Right lobe of liver (tissue), 6 donors: ENCODE measurements around the gene SH2D7. TPM values are rescaled to one million over a fixed set of nuclear protein-coding genes. Genes with fewer than 3 reads are reported as not detected.

Source experiments
- ATAC-seq, 4 donors: fragments of 200-7000 bp; cut with Tn5 transposase; one replicate each; pipeline ENCODE4 v1.9.1; 2020; ENCODE audit warnings: mild to moderate bottlenecking in 4 of 4, moderate library complexity in 4 of 4
- DNase-seq, 3 donors: peaks; one replicate each; pipeline ENCODE4 v3.0.0-alpha.2; 2020
- H3K27ac ChIP-seq, 3 donors: fragments of 200-600 bp; one replicate each; pipeline ENCODE4 v1.8.0; 2022
- H3K27me3 ChIP-seq, 2 donors: fragments of 200-600 bp; one replicate each; pipeline ENCODE4 v1.8.0; 2022
- H3K36me3 ChIP-seq, 4 donors: fragments of 200-600 bp; sonication (generic) in 1 of 4; one replicate each; pipeline versions ENCODE4 v1.5.1 to v1.8.0; 2017 to 2022; ENCODE audit warnings: control low read depth in 1 of 4
- H3K4me1 ChIP-seq, 4 donors: fragments of 200-600 bp; sonication (generic) in 1 of 4; one replicate each; pipeline versions ENCODE4 v1.5.1 to v1.8.0; 2017 to 2022; ENCODE audit warnings: control low read depth in 1 of 4
- H3K4me3 ChIP-seq, 3 donors: fragments of 200-600 bp; one replicate each; pipeline ENCODE4 v1.8.0; 2022
- H3K9me3 ChIP-seq, 4 donors: fragments of 200-600 bp; sonication (generic) in 1 of 4; one replicate each; pipeline versions ENCODE4 v1.5.1 to v1.8.0; 2017 to 2022; ENCODE audit warnings: control low read depth in 1 of 4
- CTCF ChIP-seq, 4 donors: fragments of 200-600 bp in 3 of 4; fragments of 450-650 bp in 1 of 4; IDR thresholded peaks; one replicate each; pipeline versions ENCODE4 v1.5.1 to v1.8.0; 2016 to 2022; ENCODE audit warnings: antibody characterized with exemption in 4 of 4, mild to moderate bottlenecking in 2 of 4
- POLR2A ChIP-seq: fragments of 450-650 bp; IDR thresholded peaks from one replicate; pipeline ENCODE4 v1.6.1; 2017; ENCODE audit warnings: antibody characterized with exemption, mild to moderate bottlenecking
- WGBS: methylation state at CpG from one replicate; pipeline ENCODE4 v1.1.6; 2018; ENCODE audit warnings: low coverage, low lambda C conversion rate; ENCODE audit not compliant: insufficient coverage; ENCODE audit errors: missing lambda C conversion rate; 5-methylcytosine and 5-hydroxymethylcytosine counted together
- intact Hi-C, 2 donors: fragments of 100-400 bp; cut with DNase I; formaldehyde crosslinking; loops; one replicate each; pipeline versions ENCODE4 v1.11.2 to v1.14.1; 2022
- total RNA-seq, 6 experiments: library from RNA; depleted of rRNA in 2 of 6; stranded (reverse); fragments of >200 nt in 2 of 6; fragmentation: NEBNext Ultra II Directional in 3 of 6; extraction: Animal tissue kit (Norgen Biotek cat#: 25700) in 3 of 6; gene quantifications; one replicate each; pipeline versions ENCODE4 v1.1.0 to v1.2.4, GENCODE V29; 2016 to 2023
- donor health status: DM: no; HTN: yes; CAD: no.
- donor health status: DM: no; HTN: no; CAD: no.
- donor health status: DM: no; HTN: no; CAD: no.
- donor health status: DM: no; HTN: yes; CAD: no.
- donor health status: DM: no; HTN: yes; CAD: no.

SH2D7 gene
- total RNA-seq, 6 experiments from 2014 or later: not detected

GRCh38 chr15:78088773-78089080 lies 3.6 kb upstream of the SH2D7 start:
- Histone ChIP-seq H3K36me3 (no peaks in the 10 kb centered on the region), H3K4me1 (peaks cover 0 to 14% (median 3%) of the 10 kb centered on the region in 4 donors), H3K27me3 (no peaks in the 10 kb centered on the region), H3K27ac (peak overlapping the region in 2 of 3 donors; percentile 20 to 26), H3K9me3 (no peaks in the 10 kb centered on the region), H3K4me3 (no peak overlapping the region)
- DNase-seq (peak in 2 of 3 donors; percentile 72 to 78), ATAC-seq (peak; percentile 63 to 85 (median 80))
- TF ChIP-seq POLR2A (no peak), CTCF (IDR thresholded peaks at IDR 0.05) (no peak)
- WGBS: 56% methylated on average over 3 of the region's 3 CpGs
- intact Hi-C loops: no loop called here

GRCh38 chr15:78090422-78091063 lies 1.8 kb upstream of the SH2D7 start:
- no peak overlapping the region for H3K27ac ChIP-seq
- intact Hi-C loops: no loop called here
- ATAC-seq: no peak
- no peaks in the 10 kb centered on the region for H3K9me3 ChIP-seq
- H3K4me3 ChIP-seq: no peak overlapping the region
- TF ChIP-seq POLR2A (no peak), CTCF (IDR thresholded peaks at IDR 0.05) (no peak)
- peaks cover 0 to 14% (median 3%) of the 10 kb centered on the region in 4 donors for H3K4me1 ChIP-seq
- no peak for DNase-seq
- H3K27me3 ChIP-seq: no peaks in the 10 kb centered on the region
- 100% methylated on average over 3 of the region's 3 CpGs for WGBS
- no peaks in the 10 kb centered on the region for H3K36me3 ChIP-seq

DNA sequence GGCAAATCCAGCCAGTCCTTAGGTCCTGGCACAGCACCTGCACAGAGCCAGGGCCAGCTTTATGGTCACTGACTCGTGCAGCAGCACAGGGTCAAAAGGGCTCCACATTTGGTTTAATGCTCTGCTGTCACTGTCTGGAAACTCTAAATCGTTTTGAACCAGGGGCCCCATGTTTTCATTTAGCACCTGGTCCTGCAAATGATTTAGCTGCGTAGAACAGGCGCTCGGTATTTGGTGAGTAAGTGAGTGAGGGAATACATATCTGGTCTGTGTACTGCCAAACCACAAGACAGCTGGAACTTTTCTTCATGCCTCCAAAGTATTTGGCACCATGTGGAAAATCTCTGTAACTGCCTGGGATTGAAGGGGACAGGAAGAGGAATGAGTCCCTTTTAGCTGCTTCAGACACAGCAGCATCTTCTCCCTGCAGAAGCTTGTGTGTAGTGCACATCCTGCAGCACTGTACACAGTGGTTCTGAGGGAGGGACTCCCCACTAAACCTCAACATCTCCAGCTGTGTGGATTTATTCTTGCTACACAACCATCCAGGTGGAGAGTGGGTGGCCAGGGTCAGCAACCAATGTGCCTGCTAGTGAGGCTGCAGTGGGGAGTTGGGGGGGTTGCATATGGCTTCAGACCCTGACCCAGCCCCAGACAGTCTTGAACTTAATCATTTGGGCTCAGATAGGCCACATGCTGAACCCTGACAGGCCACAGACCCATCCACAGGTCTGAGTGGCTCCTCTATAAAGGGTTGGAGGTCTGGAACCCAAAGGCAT lies 1.1 kb downstream of the SH2D7 start:
- Histone ChIP-seq H3K27ac (no peak overlapping the region), H3K4me3 (no peak overlapping the region)

GRCh38 chr15:78097667-78098066 lies 5.3 kb downstream of the SH2D7 start:
- WGBS: 50% methylated on average over 1 of the region's 9 CpGs
- DNase-seq: peak in 1 of 3 donors; percentile 9

More for the DNA sequence above, 1.1 kb downstream of the SH2D7 start:
- no peaks in the 10 kb centered on the region for H3K36me3 ChIP-seq
- WGBS: 55% methylated on average over 5 of the region's 5 CpGs
- no peak for TF ChIP-seq CTCF (IDR thresholded peaks at IDR 0.05)
- TF ChIP-seq POLR2A: no peak
- intact Hi-C loops: no loop called here
- no peaks in the 10 kb centered on the region for H3K27me3 ChIP-seq
- DNase-seq (peak in 1 of 3 donors; percentile 29), ATAC-seq (no peak)
- H3K9me3 ChIP-seq: no peaks in the 10 kb centered on the region
- H3K4me1 ChIP-seq: peaks cover 0 to 10% (median 2%) of the 10 kb centered on the region in 4 donors

More at GRCh38 chr15:78097667-78098066, 5.3 kb downstream of the SH2D7 start:
- intact Hi-C loops: no loop called here
- no peak overlapping the region for H3K27ac ChIP-seq
- no peaks in the 10 kb centered on the region for H3K4me1 ChIP-seq
- no peaks in the 10 kb centered on the region for H3K27me3 ChIP-seq
- H3K36me3 ChIP-seq: no peaks in the 10 kb centered on the region
- no peak for ATAC-seq
- TF ChIP-seq POLR2A (no peak), CTCF (IDR thresholded peaks at IDR 0.05) (no peak)
- no peaks in the 10 kb centered on the region for H3K9me3 ChIP-seq
- H3K4me3 ChIP-seq: no peak overlapping the region
